Cerebellar cortex (tissue), 1 donor: ENCODE results near the gene IDH2.
"Not testable (repeated sequence)": the region's sequence is repeated elsewhere in the genome, so short reads cannot be mapped to it uniquely, and the experiment has no call there.

Experiments
- DNase-seq: peaks from one replicate; pipeline ENCODE4 v3.0.0-alpha.2; 2015; ENCODE audit warnings: low spot score

Gene IDH2

GRCh38 chr15:90083954-90084607 is 18.2 kb downstream of the IDH2 start:
- no peak for DNase-seq

- no peak for DNase-seq
Measured at GRCh38 chr15:90083419-90083818, 18.8 kb downstream of the IDH2 start.

GRCh38 chr15:90082140-90082715 is 20.0 kb downstream of the IDH2 start:
- DNase-seq: peak; percentile 38

GRCh38 chr15:90080818-90081393 is 21.4 kb downstream of the IDH2 start:
- no peak for DNase-seq

- DNase-seq: no peak
Measured at GRCh38 chr15:90080458-90080755, 21.9 kb downstream of the IDH2 start.

GRCh38 chr15:90079619-90080457 is 22.4 kb downstream of the IDH2 start:
- no peak for DNase-seq

- DNase-seq: no peak
Measured at GRCh38 chr15:90078965-90079364, 23.3 kb downstream of the IDH2 start.

- no peak for DNase-seq
Measured at GRCh38 chr15:90076716-90077115, 25.6 kb downstream of the IDH2 start.

- DNase-seq: no peak
Measured at GRCh38 chr15:90075420-90076289, 26.6 kb downstream of the IDH2 start.

- no peak for DNase-seq
Measured at GRCh38 chr15:90074916-90075315, 27.4 kb downstream of the IDH2 start.

GRCh38 chr15:90074023-90074422 is 28.2 kb downstream of the IDH2 start:
- no peak for DNase-seq

GRCh38 chr15:90072978-90073640 is 29.2 kb downstream of the IDH2 start:
- no peak for DNase-seq

- DNase-seq: peak; percentile 56
Measured at GRCh38 chr15:90071220-90071807, 31.0 kb downstream of the IDH2 start.

GRCh38 chr15:90070623-90071022 is 31.6 kb downstream of the IDH2 start:
- DNase-seq: not testable (repeated sequence)

GRCh38 chr15:90067953-90068606 is 34.2 kb downstream of the IDH2 start:
- no peak for DNase-seq

- DNase-seq: no peak
Measured at GRCh38 chr15:90067181-90067952, 34.9 kb downstream of the IDH2 start.

- no peak for DNase-seq
Measured at GRCh38 chr15:90065682-90066049, 36.6 kb downstream of the IDH2 start.

GRCh38 chr15:90064911-90065681 is 37.2 kb downstream of the IDH2 start:
- DNase-seq: no peak

GRCh38 chr15:90063770-90064247 is 38.5 kb downstream of the IDH2 start:
- DNase-seq: no peak
